ENCODE data around the gene FRMD4A. TPM values are rescaled to one million over a fixed set of nuclear protein-coding genes. Genes with fewer than 3 reads are reported as not detected.
"Not testable (repeated sequence)": the region's sequence is repeated elsewhere in the genome, so short reads cannot be mapped to it uniquely, and the experiment has no call there.

The FRMD4A gene
- total and polyA plus RNA-seq, 7 donors, result 2.9 to 9.1 (median 6.2) TPM

- WGBS, 3 donors, result 92 to 98% (median 95%) methylated on average over 10 of the region's 10 CpGs
- Histone ChIP-seq H3K9me3 (no peaks in the 10 kb centered on the region), H3K27ac (no peak overlapping the region), H3K36me3 (ENCODE audit: insufficient read depth in 1 of 2, low read depth in 1 of 2) (no peaks in the 10 kb centered on the region), H3K4me3 (no peak overlapping the region), H3K4me1 (no peaks in the 10 kb centered on the region), H3K27me3 (ENCODE audit: insufficient read depth in 3 of 3, low read length in 2 of 3) (peaks cover 0 to 10% (median 0%) of the 10 kb centered on the region in 3 donors)
- intact Hi-C loops (cut with DNase I), result loop anchor here in 1 of 2 donors (10.0 kb wide), 1 partner anchor 395 kb away; no protein-coding TSS in a partner anchor
- no peak for DNase-seq
- no peak for ATAC-seq
- TF ChIP-seq CTCF (IDR thresholded peaks at IDR 0.05), result no peak
Observed at GRCh38 chr10:13769946-13770345, 560.8 kb downstream of the FRMD4A start.

- Histone ChIP-seq H3K4me3 (no peak overlapping the region), H3K27ac (no peak overlapping the region), H3K36me3 (ENCODE audit: insufficient read depth in 1 of 2, low read depth in 1 of 2) (no peaks in the 10 kb centered on the region), H3K9me3 (no peaks in the 10 kb centered on the region), H3K4me1 (no peaks in the 10 kb centered on the region), H3K27me3 (ENCODE audit: insufficient read depth in 3 of 3, low read length in 2 of 3) (no peaks in the 10 kb centered on the region)
- no peak for DNase-seq
- no peak for ATAC-seq
- WGBS, 3 donors, result 72 to 76% (median 76%) methylated on average over 13 of the region's 13 CpGs
- TF ChIP-seq CTCF (IDR thresholded peaks at IDR 0.05), result no peak
- intact Hi-C loops (cut with DNase I), result no loop called here
Observed at GRCh38 chr10:13767676-13768178, 563.0 kb downstream of the FRMD4A start.

- H3K36me3 ChIP-seq (ENCODE audit: insufficient read depth in 1 of 2, low read depth in 1 of 2); H3K27me3 ChIP-seq (ENCODE audit: insufficient read depth in 3 of 3, low read length in 2 of 3); H3K4me1 ChIP-seq; H3K4me3 ChIP-seq; ATAC-seq; H3K27ac ChIP-seq; intact Hi-C loops (cut with DNase I); DNase-seq; H3K9me3 ChIP-seq: not testable (repeated sequence)
- whole genome bisulfite sequencing, 3 donors, result 94 to 99% (median 95%) methylated on average over 5 of the region's 5 CpGs
Observed at GRCh38 chr10:13767148-13767547, 563.6 kb downstream of the FRMD4A start.

GRCh38 chr10:13765641-13766341 is 564.9 kb downstream of the FRMD4A start:
- ATAC-seq, result no peak
- Histone ChIP-seq H3K36me3 (ENCODE audit: insufficient read depth in 1 of 2, low read depth in 1 of 2) (no peaks in the 10 kb centered on the region), H3K27ac (no peak overlapping the region), H3K9me3 (no peaks in the 10 kb centered on the region), H3K27me3 (ENCODE audit: insufficient read depth in 3 of 3, low read length in 2 of 3) (no peaks in the 10 kb centered on the region), H3K4me1 (no peaks in the 10 kb centered on the region), H3K4me3 (no peak overlapping the region)
- WGBS, 3 donors, result 79 to 82% (median 79%) methylated on average over 19 of the region's 19 CpGs
- intact Hi-C loops (cut with DNase I), result no loop called here
- DNase-seq, result no peak
- no peak for TF ChIP-seq CTCF (IDR thresholded peaks at IDR 0.05)

DNA sequence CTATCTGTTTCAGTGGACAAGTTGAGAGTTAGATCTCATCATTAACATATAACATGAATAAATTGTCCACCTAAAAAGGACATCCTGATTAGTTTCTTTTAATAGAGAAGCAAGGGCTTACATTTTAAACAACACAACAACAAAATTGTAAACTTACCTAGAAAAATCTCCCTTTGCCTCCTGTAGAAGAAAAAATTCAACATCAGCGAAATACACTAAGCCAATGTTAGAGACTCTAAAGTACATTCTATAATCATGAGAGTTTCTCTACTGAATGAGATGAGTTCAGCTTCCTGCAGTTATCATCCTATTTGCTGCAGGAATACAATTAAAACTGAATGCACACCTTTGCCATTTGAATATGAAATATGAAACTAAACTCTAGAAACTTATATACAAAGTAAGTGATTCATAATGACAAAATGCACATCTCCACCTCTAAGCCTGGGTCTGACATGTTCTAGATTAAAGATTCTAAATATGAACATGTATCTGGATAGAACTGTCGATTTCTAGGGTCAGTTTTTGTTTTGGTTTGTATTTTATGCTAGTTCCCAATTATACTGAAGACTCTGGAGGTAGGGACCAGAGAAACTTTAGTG is 569.1 kb downstream of the FRMD4A start:
- H3K27ac ChIP-seq, result no peak overlapping the region
- 95 to 96% (median 96%) methylated on average over 2 of the region's 2 CpGs for WGBS, 3 donors
- no peaks in the 10 kb centered on the region for H3K36me3 ChIP-seq (ENCODE audit: insufficient read depth in 1 of 2, low read depth in 1 of 2)
- no peak overlapping the region for H3K4me3 ChIP-seq
- no peaks in the 10 kb centered on the region for H3K27me3 ChIP-seq (ENCODE audit: insufficient read depth in 3 of 3, low read length in 2 of 3)
- H3K4me1 ChIP-seq, result no peaks in the 10 kb centered on the region
- intact Hi-C loops (cut with DNase I), result no loop called here
- DNase-seq (no peak), ATAC-seq (no peak)
- no peak for TF ChIP-seq CTCF (IDR thresholded peaks at IDR 0.05)
- no peaks in the 10 kb centered on the region for H3K9me3 ChIP-seq

Data from psoas muscle (tissue), 8 donors.